Loucy (cell line): ENCODE measurements around the gene UCK2.

Source experiments
- H2AFZ ChIP-seq: fragments of 200-600 bp; sonication (generic); 2 replicates; pipeline ENCODE4 v1.6.0; 2016; ENCODE audit warnings: antibody characterized with exemption, mild to moderate bottlenecking, low read length, moderate library complexity
- H3F3A ChIP-seq: fragments of 200-600 bp; 2 replicates; pipeline ENCODE4 v1.6.0; 2016; ENCODE audit warnings: antibody characterized with exemption, low read depth, mild to moderate bottlenecking
- H3K27me3 ChIP-seq: fragments of 200-600 bp; sonication (generic); 2 replicates; pipeline ENCODE4 v1.6.1; 2014; ENCODE audit warnings: low read length, mild to moderate bottlenecking; ENCODE audit not compliant: insufficient read depth, poor library complexity, severe bottlenecking
- H3K36me3 ChIP-seq: fragments of 200-600 bp; sonication (generic); 2 replicates; pipeline ENCODE4 v1.6.1; 2016; ENCODE audit warnings: low read length; ENCODE audit not compliant: insufficient read depth
- H3K4me1 ChIP-seq: fragments of 200-600 bp; sonication (generic); 2 replicates; pipeline ENCODE4 v1.5.1; 2014; ENCODE audit warnings: low read length, mild to moderate bottlenecking; ENCODE audit not compliant: insufficient read depth, poor library complexity, severe bottlenecking
- H3K4me2 ChIP-seq: fragments of 200-600 bp; sonication (generic); 2 replicates; pipeline ENCODE4 v1.6.0; 2014; ENCODE audit warnings: antibody characterized with exemption, low read length, low read depth, mild to moderate bottlenecking; ENCODE audit not compliant: poor library complexity, severe bottlenecking
- H3K4me3 ChIP-seq: fragments of 200-600 bp; sonication (generic); 2 replicates; pipeline ENCODE4 v1.5.1; 2014; ENCODE audit warnings: low read length, mild to moderate bottlenecking, mixed read lengths; ENCODE audit not compliant: poor library complexity, severe bottlenecking
- H3K79me2 ChIP-seq: fragments of 200-600 bp; sonication (generic); 2 replicates; pipeline ENCODE4 v1.6.1; 2014; ENCODE audit warnings: low read length; ENCODE audit not compliant: insufficient read depth
- H3K9ac ChIP-seq: fragments of 200-600 bp; sonication (generic); 2 replicates; pipeline ENCODE4 v1.6.0; 2014; ENCODE audit warnings: mild to moderate bottlenecking, low read depth, low read length, moderate library complexity; ENCODE audit not compliant: poor library complexity, severe bottlenecking
- H3K9me2 ChIP-seq: fragments of 200-600 bp; sonication (generic); replicated peaks from 2 replicates; pipeline ENCODE4 v1.6.1; 2016; ENCODE audit warnings: low read depth, low read length, mixed read lengths
- H3K9me3 ChIP-seq: fragments of 200-600 bp; sonication (generic); 2 replicates; pipeline ENCODE4 v1.6.1; 2014; ENCODE audit warnings: mild to moderate bottlenecking, antibody characterized with exemption, low read length, low read depth; ENCODE audit not compliant: insufficient read depth
- H4K20me1 ChIP-seq: fragments of 200-600 bp; sonication (generic); 2 replicates; pipeline ENCODE4 v1.6.0; 2014; ENCODE audit warnings: antibody characterized with exemption, low read length, mild to moderate bottlenecking; ENCODE audit not compliant: insufficient read depth, poor library complexity, severe bottlenecking
- EZH2phosphoT487 ChIP-seq: fragments of 200-600 bp; IDR thresholded peaks from 2 replicates; pipeline ENCODE4 v1.6.1; 2018; ENCODE audit warnings: antibody characterized with exemption, mild to moderate bottlenecking, moderate library complexity, borderline replicate concordance
- TF ChIP-seq, protein P1 (sequence below): fragments of 200-600 bp; sonication (generic); conservative IDR thresholded peaks from 2 replicates; pipeline ENCODE4 v1.5.1; 2014; ENCODE audit warnings: mild to moderate bottlenecking, antibody characterized with exemption, low read length

UCK2 gene

DNA sequence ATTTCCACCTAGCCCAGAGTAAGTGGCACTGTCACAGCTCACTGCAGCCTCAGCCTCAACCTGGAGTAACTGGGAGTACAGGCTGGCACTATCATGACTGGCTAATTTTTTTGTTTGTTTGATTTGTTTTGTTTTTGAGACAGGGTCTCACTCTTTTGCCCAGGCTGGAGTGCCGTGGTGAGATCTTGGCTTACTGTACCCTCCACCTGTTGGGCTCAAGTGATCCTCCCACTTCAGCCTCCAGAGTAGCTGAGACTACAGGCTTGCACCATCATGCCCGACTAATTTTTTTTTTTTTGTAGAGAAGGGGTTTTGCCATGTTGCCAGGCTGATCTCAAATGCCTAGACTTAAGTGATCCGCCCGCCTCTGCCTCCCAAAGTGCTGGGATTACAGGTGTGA lies 2.5 kb downstream of the UCK2 start:
- Histone ChIP-seq H3K9me2 (no peaks in the 10 kb centered on the region), H3K27me3 (no peaks in the 10 kb centered on the region), H3K79me2 (peaks cover 76% of the 10 kb centered on the region), H3K4me1 (peaks cover 48% of the 10 kb centered on the region), H3F3A (no peaks in the 10 kb centered on the region), H3K9ac (peak overlapping the region; percentile 94), H2AFZ (no peak overlapping the region), H3K9me3 (no peaks in the 10 kb centered on the region), H3K4me2 (peak overlapping the region; percentile 95), H3K4me3 (peak overlapping the region; percentile 95), H4K20me1 (peaks cover 53% of the 10 kb centered on the region), H3K36me3 (no peaks in the 10 kb centered on the region)
- no peak for TF ChIP-seq EZH2phosphoT487
- TF ChIP-seq, protein P1, sequence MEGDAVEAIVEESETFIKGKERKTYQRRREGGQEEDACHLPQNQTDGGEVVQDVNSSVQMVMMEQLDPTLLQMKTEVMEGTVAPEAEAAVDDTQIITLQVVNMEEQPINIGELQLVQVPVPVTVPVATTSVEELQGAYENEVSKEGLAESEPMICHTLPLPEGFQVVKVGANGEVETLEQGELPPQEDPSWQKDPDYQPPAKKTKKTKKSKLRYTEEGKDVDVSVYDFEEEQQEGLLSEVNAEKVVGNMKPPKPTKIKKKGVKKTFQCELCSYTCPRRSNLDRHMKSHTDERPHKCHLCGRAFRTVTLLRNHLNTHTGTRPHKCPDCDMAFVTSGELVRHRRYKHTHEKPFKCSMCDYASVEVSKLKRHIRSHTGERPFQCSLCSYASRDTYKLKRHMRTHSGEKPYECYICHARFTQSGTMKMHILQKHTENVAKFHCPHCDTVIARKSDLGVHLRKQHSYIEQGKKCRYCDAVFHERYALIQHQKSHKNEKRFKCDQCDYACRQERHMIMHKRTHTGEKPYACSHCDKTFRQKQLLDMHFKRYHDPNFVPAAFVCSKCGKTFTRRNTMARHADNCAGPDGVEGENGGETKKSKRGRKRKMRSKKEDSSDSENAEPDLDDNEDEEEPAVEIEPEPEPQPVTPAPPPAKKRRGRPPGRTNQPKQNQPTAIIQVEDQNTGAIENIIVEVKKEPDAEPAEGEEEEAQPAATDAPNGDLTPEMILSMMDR = no peak

DNA sequence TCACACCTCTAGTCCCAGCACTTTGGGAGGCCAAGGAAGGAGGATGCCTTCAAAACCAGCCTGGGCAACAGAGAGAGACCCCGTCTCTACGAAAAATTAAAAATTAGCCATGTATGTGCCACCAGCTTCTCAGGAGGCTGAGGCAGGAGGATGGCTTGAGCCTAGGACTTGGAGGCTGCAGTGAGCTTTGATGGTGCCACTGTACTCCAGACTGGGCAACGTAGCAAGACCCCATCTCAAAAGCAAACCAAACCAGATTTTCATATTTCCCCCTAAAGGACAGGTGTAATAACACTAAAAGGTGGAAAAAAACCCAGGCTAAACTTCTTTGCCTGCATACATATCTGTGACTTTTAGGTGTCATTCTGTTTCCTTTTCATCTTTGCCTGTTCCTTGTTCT lies 3.7 kb downstream of the UCK2 start:
- Histone ChIP-seq H3K9ac (no peak overlapping the region), H3K4me1 (peaks cover 50% of the 10 kb centered on the region), H3K79me2 (peaks cover 88% of the 10 kb centered on the region), H3K9me2 (no peaks in the 10 kb centered on the region), H3K9me3 (no peaks in the 10 kb centered on the region), H4K20me1 (peaks cover 65% of the 10 kb centered on the region), H3K4me2 (peak overlapping the region; percentile 93), H3K27me3 (no peaks in the 10 kb centered on the region), H3K4me3 (peak overlapping the region; percentile 71), H2AFZ (no peak overlapping the region), H3F3A (no peaks in the 10 kb centered on the region), H3K36me3 (no peaks in the 10 kb centered on the region)
- TF ChIP-seq, protein P1 = no peak
- TF ChIP-seq EZH2phosphoT487 = no peak

DNA sequence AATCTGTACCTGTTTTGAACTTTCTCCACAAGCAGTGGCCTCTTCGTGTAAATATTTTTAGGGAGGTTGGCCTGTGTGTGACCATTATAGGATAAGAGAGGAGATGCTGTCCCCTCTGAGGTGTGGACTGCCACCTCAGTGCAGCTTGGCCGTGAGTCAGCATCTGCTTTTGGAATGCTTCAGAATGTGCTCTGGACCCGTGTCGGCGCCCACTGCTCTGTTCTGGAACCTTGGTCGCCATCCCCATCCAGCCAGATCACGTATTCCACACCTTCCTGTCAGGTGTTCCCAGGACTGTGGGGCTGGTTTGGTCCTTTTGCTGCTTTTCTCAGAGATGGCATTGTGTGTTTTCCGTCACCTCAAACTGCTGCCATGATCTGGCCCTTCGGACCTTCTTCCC lies 5.5 kb downstream of the UCK2 start:
- no peaks in the 10 kb centered on the region for H3K9me3 ChIP-seq
- H3F3A ChIP-seq = no peaks in the 10 kb centered on the region
- peaks cover 99% of the 10 kb centered on the region for H3K79me2 ChIP-seq
- no peaks in the 10 kb centered on the region for H3K9me2 ChIP-seq
- no peak overlapping the region for H2AFZ ChIP-seq
- H3K36me3 ChIP-seq = peaks cover 6% of the 10 kb centered on the region; the same call in 1 of the 2 replicates
- no peaks in the 10 kb centered on the region for H3K27me3 ChIP-seq
- peaks cover 61% of the 10 kb centered on the region for H3K4me1 ChIP-seq
- H3K4me3 ChIP-seq = peak overlapping the region; percentile 71
- H4K20me1 ChIP-seq = peaks cover 83% of the 10 kb centered on the region
- TF ChIP-seq, protein P1 = no peak
- TF ChIP-seq EZH2phosphoT487 = no peak
- peak overlapping the region; percentile 93 for H3K4me2 ChIP-seq
- H3K9ac ChIP-seq = peak overlapping the region; percentile 47
